ENCODE measurements around the gene RBM47. TPM values are rescaled to one million over a fixed set of nuclear protein-coding genes. Genes with fewer than 3 reads are reported as not detected.
A peak's percentile ranks its signal among the peaks of the same experiment; 100 is the strongest.

Gene RBM47
- total and polyA plus RNA-seq, 10 of the 15 experiments (the other 5 are each of a cell fraction or from before 2014, with no cell fraction given) = 7.9 to 45.0 (median 28.7) TPM

GRCh38 chr4:40461879-40462278 is 167.8 kb downstream of the RBM47 start:
- in situ Hi-C loops (cut with MboI) (no loop called here), intact Hi-C loops (cut with micrococcal nuclease; ENCODE audit: unreplicated experiment) (loop anchor here (10.0 kb wide), 1 partner anchor 163 kb away; the partner anchor contains the start of gene RBM47)
- 99% methylated on average over 7 of the region's 7 CpGs for WGBS (ENCODE audit: insufficient coverage, insufficient replicate concordance, low lambda C conversion rate, missing lambda C conversion rate)
- H3K9me3 ChIP-seq (replicated peaks; ENCODE audit: control insufficient read depth, insufficient read depth, low read length) = peaks cover 2% of the 10 kb centered on the region; the same call in 1 of the 3 replicates
- FAIRE-seq (no peak), ATAC-seq (no peak; the same call in 2 of the 3 replicates), DNase-seq (ENCODE audit: low read depth, low spot score) (no peak)
- ChIA-PET POLR2A (interaction anchor here (0.5 to 3.9 kb wide), 4 partner anchors 10 to 114 kb away, joined by 3 to 29 read pairs (median 4); no protein-coding TSS in a partner anchor), SMC1A (ENCODE audit: uncharacterized antibody, unreplicated experiment) (interaction anchor here (0.8 to 7.7 kb wide), 17 partner anchors 9 to 257 kb away, joined by 3 to 102 read pairs (median 4); no protein-coding TSS in a partner anchor), RAD21 (ENCODE audit: unreplicated experiment) (interaction anchor here (0.6 to 2.5 kb wide), 12 partner anchors 8 to 257 kb away, joined by 3 to 13 read pairs (median 4); no protein-coding TSS in a partner anchor), CTCF (interaction anchor here (0.7 to 2.9 kb wide), 10 partner anchors 8 to 258 kb away, joined by 3 to 16 read pairs (median 4); no protein-coding TSS in a partner anchor)
- H3K36me3 ChIP-seq (ENCODE audit: control insufficient read depth in 2 of 2, insufficient read depth in 2 of 2, low read length in 1 of 2) = peaks cover 9 to 13% of the 10 kb centered on the region in 2 experiments; a peak in 3 of 4 replicates
- H3K4me2 ChIP-seq (ENCODE audit: control insufficient read depth, insufficient read depth) = no peak overlapping the region
- H3K9ac ChIP-seq (ENCODE audit: control insufficient read depth, insufficient read depth, low read length) = no peak overlapping the region
- no peaks in the 10 kb centered on the region for H3K27me3 ChIP-seq (replicated peaks in 1 of 2; ENCODE audit: control insufficient read depth in 2 of 2, insufficient read depth in 2 of 2, low read length in 1 of 2)
- peaks cover 24% of the 10 kb centered on the region for H3K4me1 ChIP-seq (ENCODE audit: control insufficient read depth, insufficient read depth, low read length)
- H2AFZ ChIP-seq (ENCODE audit: control insufficient read depth, low read depth, low read length) = no peak overlapping the region
- TF ChIP-seq YY1 (IDR thresholded peaks at IDR 0.05; ENCODE audit: low read depth, low read length) (no peak), BCLAF1 (IDR thresholded peaks at IDR 0.05) (no peak), EGR1 (IDR thresholded peaks at IDR 0.05; ENCODE audit: borderline replicate concordance in 1 of 2, low read depth in 2 of 2, low read length in 2 of 2) (no peak)
- BruUV-seq (replicated peaks) = no TSS peak
- H3K27ac ChIP-seq (ENCODE audit: control insufficient read depth, insufficient read depth) = peak overlapping the region; percentile 17
- no peak overlapping the region for H3K4me3 ChIP-seq
- H3K79me2 ChIP-seq (ENCODE audit: control insufficient read depth, insufficient read depth, low read length) = peaks cover 28% of the 10 kb centered on the region
- no peaks in the 10 kb centered on the region for H4K20me1 ChIP-seq (ENCODE audit: control insufficient read depth, insufficient read depth)

Data from GM12878 (cell line).